Astrocyte of the spinal cord (primary cell): ENCODE data around the gene ZNF200.

Experiments used
- DNase-seq: peaks from one replicate; pipeline ENCODE4 v3.0.0; 2011; ENCODE audit warnings: low read depth, low spot score
- H3K4me3 ChIP-seq: 2 replicates; pipeline ENCODE4 v1.5.1; 2011; ENCODE audit warnings: low read depth, mild to moderate bottlenecking, low read length, moderate library complexity
- in situ Hi-C: cut with HindIII; loops from 2 replicates; pipeline ENCODE4 v1.10.0; 2017; ENCODE audit warnings: low sequenced_read_pairs
- TF ChIP-seq, protein P1 (sequence below): IDR thresholded peaks from 2 replicates; pipeline ENCODE4 v1.5.1; 2012; ENCODE audit warnings: low read depth, mild to moderate bottlenecking, low read length, inconsistent platforms

ZNF200 gene

DNA sequence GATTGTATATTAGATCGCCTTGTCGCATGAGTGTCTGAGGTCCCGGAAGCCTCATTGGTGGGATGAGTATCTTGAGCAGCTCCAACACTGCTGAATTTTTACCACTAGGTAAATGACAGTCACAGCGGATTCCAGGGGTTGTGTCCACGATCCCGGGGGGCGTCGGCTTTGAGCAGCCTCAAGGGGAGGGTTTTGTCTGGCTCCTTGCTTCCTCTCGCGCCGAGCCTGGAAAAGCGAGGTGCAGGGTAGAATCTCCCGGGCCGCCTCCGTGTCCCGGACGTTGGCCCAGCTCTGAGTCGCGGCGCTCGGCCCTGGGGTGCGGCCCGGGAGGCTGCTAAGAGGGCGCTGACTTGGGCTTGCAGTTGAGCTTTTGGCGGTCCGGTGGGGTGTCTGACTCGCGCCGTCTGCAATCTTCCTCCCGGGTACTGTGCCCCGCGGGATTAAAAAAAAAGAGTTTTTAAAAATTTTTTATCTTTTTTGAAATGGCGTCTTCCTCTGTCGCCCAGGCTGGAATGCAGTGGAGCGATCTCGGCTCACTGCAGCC, 42.4 kb downstream of the ZNF200 start:
- no peak overlapping the region for H3K4me3 ChIP-seq
- TF ChIP-seq, protein P1, sequence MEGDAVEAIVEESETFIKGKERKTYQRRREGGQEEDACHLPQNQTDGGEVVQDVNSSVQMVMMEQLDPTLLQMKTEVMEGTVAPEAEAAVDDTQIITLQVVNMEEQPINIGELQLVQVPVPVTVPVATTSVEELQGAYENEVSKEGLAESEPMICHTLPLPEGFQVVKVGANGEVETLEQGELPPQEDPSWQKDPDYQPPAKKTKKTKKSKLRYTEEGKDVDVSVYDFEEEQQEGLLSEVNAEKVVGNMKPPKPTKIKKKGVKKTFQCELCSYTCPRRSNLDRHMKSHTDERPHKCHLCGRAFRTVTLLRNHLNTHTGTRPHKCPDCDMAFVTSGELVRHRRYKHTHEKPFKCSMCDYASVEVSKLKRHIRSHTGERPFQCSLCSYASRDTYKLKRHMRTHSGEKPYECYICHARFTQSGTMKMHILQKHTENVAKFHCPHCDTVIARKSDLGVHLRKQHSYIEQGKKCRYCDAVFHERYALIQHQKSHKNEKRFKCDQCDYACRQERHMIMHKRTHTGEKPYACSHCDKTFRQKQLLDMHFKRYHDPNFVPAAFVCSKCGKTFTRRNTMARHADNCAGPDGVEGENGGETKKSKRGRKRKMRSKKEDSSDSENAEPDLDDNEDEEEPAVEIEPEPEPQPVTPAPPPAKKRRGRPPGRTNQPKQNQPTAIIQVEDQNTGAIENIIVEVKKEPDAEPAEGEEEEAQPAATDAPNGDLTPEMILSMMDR = no peak
- DNase-seq = no peak
- in situ Hi-C loops = no loop called here

DNA sequence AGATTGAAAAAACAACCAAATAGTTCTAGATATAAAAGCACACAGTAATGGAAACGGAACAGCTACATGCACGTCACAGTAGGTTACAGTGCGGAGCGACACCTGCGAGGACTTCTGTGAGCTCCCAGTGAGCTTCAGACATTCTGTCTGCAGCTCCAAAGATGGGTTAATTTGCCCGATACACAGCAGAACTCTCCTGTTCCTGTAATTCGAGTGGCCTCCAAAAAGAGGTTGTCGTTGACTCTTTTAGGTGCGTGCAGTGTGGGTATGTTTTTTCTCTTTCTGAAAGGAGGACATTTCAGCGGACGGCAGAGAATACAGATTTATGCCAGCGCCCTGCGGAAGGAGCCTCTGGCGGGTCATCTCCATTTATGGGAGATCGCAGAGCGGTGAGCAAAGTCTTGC, 44.0 kb downstream of the ZNF200 start:
- in situ Hi-C loops = no loop called here
- no peak for DNase-seq
- TF ChIP-seq, protein P1 = no peak
- peak overlapping the region; percentile 33 for H3K4me3 ChIP-seq

DNA sequence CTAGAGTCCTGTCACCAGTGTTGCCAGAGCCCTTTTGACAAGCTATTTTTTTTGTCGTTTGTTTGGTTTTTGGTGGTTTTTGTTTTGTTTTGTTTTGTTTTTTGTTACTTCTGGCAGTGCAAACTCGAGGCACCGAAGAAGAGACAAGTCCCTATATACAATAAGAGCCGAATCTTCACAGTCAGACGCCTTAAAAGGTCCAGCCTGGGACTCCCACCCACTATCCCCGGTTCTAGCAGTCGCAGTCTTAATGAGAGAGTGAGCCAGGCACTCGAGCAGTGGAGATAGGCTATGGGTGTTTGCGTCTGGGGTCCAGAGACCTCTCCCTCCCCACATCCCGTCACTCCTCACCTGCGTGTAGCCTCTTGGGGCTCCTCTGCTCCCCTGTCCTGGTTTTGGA, 45.1 kb downstream of the ZNF200 start:
- no peak for DNase-seq
- in situ Hi-C loops = no loop called here
- TF ChIP-seq, protein P1 = no peak
- peak overlapping the region; percentile 55 for H3K4me3 ChIP-seq

DNA sequence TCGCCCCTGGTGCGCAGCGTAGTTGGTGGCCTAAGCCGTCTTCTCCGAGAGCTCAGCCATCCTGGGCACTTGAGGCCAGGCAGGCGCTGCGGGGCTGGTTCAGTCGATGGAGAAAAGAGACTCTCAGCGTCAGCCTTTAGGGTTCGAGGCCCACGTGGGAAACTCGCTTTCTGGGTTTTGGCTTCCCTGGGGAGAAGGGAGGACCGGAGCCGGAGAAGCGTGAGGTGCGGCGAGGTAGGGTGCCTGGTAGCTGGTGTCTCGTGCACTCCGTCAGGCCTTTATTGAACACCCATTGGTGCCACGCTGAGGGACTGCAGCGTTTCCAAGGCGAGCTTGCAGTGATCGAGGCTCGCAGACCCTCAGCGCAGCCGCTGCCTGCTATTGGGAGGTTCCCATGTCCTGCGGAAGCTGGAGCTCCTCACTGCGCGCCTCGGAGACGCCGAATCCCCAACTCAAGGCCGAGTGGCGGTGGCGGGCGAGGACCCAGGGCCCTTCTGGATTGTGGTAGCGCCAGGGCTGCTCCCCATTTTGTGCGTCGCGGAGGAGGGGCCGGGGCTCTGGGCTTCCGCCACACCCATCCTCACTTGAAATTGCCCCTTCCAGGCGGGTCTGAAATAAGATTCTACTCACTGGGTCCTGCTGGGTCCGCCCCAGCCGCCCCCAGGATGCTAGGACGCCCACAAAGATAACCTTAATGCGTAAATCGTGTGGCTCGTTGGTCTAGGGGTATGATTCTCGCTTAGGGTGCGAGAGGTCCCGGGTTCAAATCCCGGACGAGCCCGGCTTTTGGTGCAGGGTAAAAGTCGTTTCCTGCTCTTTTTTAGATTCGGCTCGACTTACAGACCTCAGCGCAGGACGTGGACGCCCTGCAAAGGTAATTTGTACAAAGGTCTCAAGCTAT, 45.8 kb downstream of the ZNF200 start:
- in situ Hi-C loops = no loop called here
- peak overlapping the region; percentile 55 for H3K4me3 ChIP-seq
- DNase-seq = peak; percentile 63
- TF ChIP-seq, protein P1 = no peak

DNA sequence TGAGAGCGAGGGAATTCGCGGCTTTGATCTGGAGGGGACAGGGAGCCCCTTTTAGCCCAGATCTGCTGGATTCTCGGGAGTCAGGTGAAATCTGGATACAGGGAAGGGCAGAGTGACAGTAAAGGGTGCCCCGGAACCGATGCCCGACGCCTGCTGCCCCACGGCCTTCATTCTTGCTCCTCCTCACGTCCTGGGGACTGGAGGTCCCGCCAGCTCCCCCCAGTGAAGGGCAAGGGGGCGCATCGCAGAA, 46.4 kb downstream of the ZNF200 start:
- in situ Hi-C loops = no loop called here
- peak; percentile 23 for DNase-seq
- peak overlapping the region; percentile 55 for H3K4me3 ChIP-seq

DNA sequence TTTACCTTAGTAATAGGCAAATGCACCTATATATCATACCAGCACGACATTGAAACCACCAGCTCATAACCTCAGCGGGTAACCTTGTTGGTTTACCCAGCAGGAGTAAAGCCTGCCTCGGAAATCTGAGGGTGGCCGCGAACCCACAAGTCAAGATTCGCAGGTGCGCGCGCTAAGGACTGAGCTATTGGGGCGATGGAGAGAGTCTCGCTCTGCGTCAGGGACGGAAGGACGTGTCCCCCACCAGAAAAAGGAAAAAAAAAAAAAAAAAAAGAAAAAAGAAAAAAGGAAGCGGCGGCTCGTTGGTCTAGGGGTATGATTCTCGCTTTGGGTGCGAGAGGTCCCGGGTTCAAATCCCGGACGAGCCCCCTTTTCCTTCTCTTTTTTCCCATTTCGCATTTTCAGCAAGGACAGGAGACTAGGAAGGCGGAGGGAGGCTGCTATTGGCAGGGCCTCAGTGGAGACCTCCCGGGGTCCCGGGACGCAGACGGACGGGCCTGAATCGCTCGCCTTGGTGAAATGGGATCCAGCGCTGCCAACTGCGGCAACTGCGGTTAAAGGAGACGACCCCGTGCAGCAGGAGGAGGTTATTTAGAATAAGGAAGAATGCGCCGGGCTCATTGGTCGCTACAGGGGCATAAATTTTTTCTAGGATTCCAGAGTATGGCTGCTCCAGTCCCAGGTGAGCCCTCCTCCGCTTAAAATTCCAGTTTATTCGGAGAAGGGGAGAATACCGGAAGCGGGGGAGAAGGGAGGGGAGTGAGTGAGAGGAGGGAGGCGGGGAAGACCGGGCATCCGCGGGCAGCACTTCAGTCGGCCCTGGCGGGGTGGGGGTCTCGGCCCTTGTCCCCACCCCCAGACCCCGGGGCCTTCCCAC, 46.9 kb downstream of the ZNF200 start, which contains the start of gene OR1F1:
OR1F1 (plus strand) TSS at position 407 of the 877 bp plus-strand sequence.
- peak within 1 kb of the TSS; percentile 55 for H3K4me3 ChIP-seq
- DNase-seq = peak; percentile 68
- TF ChIP-seq, protein P1 = no peak
- in situ Hi-C loops = no loop called here

More for the DNA sequence above, 46.4 kb downstream of the ZNF200 start:
- TF ChIP-seq, protein P1 = no peak
